PC-3 (cell line): Measurements from ENCODE around the gene SELENOT.

Source experiments
- EZH2 ChIP-seq: fragments of 300-600 bp; sonication (generic); IDR thresholded peaks from one replicate; pipeline ENCODE4 v1.6.1; 2017; ENCODE audit warnings: antibody characterized with exemption, mild to moderate bottlenecking, low read length; ENCODE audit not compliant: unreplicated experiment
- TF ChIP-seq, protein P1 (sequence below): fragments of 300-600 bp; sonication (generic); conservative IDR thresholded peaks from 2 replicates; pipeline ENCODE4 v1.5.1; 2017; ENCODE audit warnings: antibody characterized with exemption, low read depth, mild to moderate bottlenecking, low read length

DNA sequence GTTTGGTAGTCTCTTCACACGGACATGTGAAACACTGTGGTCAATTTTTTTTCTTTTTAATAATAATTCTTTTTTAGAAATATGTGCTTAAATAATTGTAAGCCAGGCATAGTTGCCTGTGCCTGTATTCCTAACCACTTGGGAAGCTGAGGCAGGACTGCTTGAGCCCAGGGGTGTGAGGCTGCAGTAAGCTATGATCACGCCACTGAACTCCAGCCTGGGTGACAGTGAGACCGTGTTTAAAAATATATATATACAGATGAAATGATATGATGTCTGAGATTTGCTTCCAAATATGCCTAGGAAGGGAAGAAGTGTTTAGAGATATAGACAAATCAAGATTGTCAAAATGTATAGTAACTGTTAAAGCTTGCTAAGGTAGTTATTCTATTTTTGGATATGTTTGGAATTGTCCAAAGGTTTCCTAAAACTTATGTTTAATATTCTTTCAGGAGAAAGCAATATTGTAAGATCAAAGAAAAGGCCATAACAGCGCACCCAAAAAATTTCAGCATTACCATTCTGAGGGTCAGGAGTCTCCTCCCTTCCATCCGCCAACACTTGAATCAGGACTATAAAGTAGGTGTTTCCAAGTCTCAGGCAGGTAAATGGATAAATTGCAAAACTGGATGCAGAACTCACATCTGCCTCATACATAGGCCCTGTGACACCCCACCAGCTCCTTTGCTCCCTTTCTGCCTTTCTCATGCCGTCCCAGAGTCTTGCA is 532 bp upstream of the SELENOT start:
- TF ChIP-seq, protein P1, sequence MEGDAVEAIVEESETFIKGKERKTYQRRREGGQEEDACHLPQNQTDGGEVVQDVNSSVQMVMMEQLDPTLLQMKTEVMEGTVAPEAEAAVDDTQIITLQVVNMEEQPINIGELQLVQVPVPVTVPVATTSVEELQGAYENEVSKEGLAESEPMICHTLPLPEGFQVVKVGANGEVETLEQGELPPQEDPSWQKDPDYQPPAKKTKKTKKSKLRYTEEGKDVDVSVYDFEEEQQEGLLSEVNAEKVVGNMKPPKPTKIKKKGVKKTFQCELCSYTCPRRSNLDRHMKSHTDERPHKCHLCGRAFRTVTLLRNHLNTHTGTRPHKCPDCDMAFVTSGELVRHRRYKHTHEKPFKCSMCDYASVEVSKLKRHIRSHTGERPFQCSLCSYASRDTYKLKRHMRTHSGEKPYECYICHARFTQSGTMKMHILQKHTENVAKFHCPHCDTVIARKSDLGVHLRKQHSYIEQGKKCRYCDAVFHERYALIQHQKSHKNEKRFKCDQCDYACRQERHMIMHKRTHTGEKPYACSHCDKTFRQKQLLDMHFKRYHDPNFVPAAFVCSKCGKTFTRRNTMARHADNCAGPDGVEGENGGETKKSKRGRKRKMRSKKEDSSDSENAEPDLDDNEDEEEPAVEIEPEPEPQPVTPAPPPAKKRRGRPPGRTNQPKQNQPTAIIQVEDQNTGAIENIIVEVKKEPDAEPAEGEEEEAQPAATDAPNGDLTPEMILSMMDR: no peak
- TF ChIP-seq EZH2: no peak
